T1000 (cell line): Measurements from ENCODE around the gene NOX3.
"Not testable (repeated sequence)": the region's sequence is repeated elsewhere in the genome, so short reads cannot be mapped to it uniquely, and the experiment has no call there.

ENCODE experiments used
- DNase-seq: peaks from one replicate; lab custom pipeline; 2025; ENCODE audit warnings: mixed read lengths; lab: John Stamatoyannopoulos, UW

The NOX3 gene

GRCh38 chr6:155468543-155468942 lies 12.9 kb upstream of the NOX3 start:
- not testable (repeated sequence) for DNase-seq

GRCh38 chr6:155466539-155466938 lies 10.9 kb upstream of the NOX3 start:
- DNase-seq = no peak

- no peak for DNase-seq
These were observed 5.9 kb upstream of the NOX3 start for GRCh38 chr6:155461556-155461955.

GRCh38 chr6:155454471-155454870 lies 1.2 kb downstream of the NOX3 start:
- no peak for DNase-seq

GRCh38 chr6:155454008-155454407 lies 1.6 kb downstream of the NOX3 start:
- DNase-seq = no peak

- no peak for DNase-seq
These were observed 3.1 kb downstream of the NOX3 start for GRCh38 chr6:155452576-155452975.

- DNase-seq = not testable (repeated sequence)
These were observed 4.1 kb downstream of the NOX3 start for GRCh38 chr6:155451530-155451929.

- no peak for DNase-seq
These were observed 5.4 kb downstream of the NOX3 start for GRCh38 chr6:155450240-155450581.

- DNase-seq = no peak
These were observed 6.0 kb downstream of the NOX3 start for GRCh38 chr6:155449450-155450239.

- DNase-seq = no peak
These were observed 6.8 kb downstream of the NOX3 start for GRCh38 chr6:155448668-155449449.

- DNase-seq = no peak
These were observed 7.7 kb downstream of the NOX3 start for GRCh38 chr6:155447949-155448348.

GRCh38 chr6:155444952-155445903 lies 10.4 kb downstream of the NOX3 start:
- no peak for DNase-seq

GRCh38 chr6:155444120-155444917 lies 11.3 kb downstream of the NOX3 start:
- peak; percentile 6 for DNase-seq

- DNase-seq = no peak
These were observed 12.5 kb downstream of the NOX3 start for GRCh38 chr6:155443168-155443567.

- no peak for DNase-seq
These were observed 13.1 kb downstream of the NOX3 start for GRCh38 chr6:155442562-155442961.

GRCh38 chr6:155441112-155441465 lies 14.6 kb downstream of the NOX3 start:
- DNase-seq = no peak

- DNase-seq = no peak
These were observed 15.1 kb downstream of the NOX3 start for GRCh38 chr6:155440398-155441111.

GRCh38 chr6:155439376-155439775 lies 16.3 kb downstream of the NOX3 start:
- DNase-seq = no peak

GRCh38 chr6:155436981-155437749 lies 18.5 kb downstream of the NOX3 start:
- DNase-seq = no peak

GRCh38 chr6:155434829-155435423 lies 20.7 kb downstream of the NOX3 start:
- DNase-seq = no peak
